ENCODE results near the gene ENTPD1. TPM values are rescaled to one million over a fixed set of nuclear protein-coding genes. Genes with fewer than 3 reads are reported as not detected.

The ENTPD1 gene
- total and polyA plus RNA-seq, 2 donors (not counting 1 experiment from before 2014, with no cell fraction given) = 0.47 to 3.3 TPM

DNA sequence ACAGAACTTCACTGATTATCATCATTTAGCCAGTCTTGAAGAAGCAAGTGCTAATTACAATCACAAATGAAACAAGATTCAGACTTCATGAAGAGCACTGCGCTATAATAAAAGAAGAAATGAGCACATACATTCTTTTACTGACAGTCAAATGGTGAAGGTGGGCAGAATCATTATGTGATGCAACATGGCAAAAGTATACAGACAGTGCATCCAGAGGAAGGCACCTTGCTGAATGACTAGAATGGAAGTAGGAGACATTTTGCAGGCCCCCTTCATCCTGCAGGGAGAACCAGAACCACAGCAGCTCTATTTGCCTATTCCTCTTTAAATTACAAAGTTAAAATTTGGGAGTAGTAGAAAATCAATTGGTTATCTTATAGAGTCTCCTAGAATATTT lies 120.8 kb downstream of the ENTPD1 start:
- DNase-seq (ENCODE audit: low read depth in 2 of 2) = no peak
- Histone ChIP-seq H3K9me3 (ENCODE audit: control insufficient read depth, insufficient read depth, low read depth, low read length) (no peaks in the 10 kb centered on the region), H3K36me3 (ENCODE audit: control insufficient read depth, insufficient read depth, low read length) (no peaks in the 10 kb centered on the region), H2AFZ (ENCODE audit: low read length) (no peak overlapping the region), H3K4me1 (ENCODE audit: control insufficient read depth, extremely low read depth, insufficient read depth, low read length) (no peaks in the 10 kb centered on the region), H3K9ac (ENCODE audit: insufficient read depth, low read length) (no peak overlapping the region), H3K4me3 (replicated peaks in 1 of 4; ENCODE audit: control extremely low read depth in 1 of 4, insufficient read depth in 1 of 4, low read depth in 3 of 4, low read length in 4 of 4) (no peak overlapping the region), H3K27ac (ENCODE audit: insufficient read depth, low read length) (no peak overlapping the region), H3K4me2 (ENCODE audit: extremely low read depth, insufficient read depth, low read length) (no peak overlapping the region), H4K20me1 (ENCODE audit: control insufficient read depth, extremely low read depth, insufficient read depth, low read length) (no peaks in the 10 kb centered on the region), H3K27me3 (ENCODE audit: control insufficient read depth, insufficient read depth, low read length) (no peaks in the 10 kb centered on the region), H3K79me2 (ENCODE audit: control insufficient read depth, insufficient read depth, low read length) (no peaks in the 10 kb centered on the region)
- TF ChIP-seq EZH2 (IDR thresholded peaks at IDR 0.05; ENCODE audit: low read length, missing control alignments) = no peak
- no peak for TF ChIP-seq CTCF (conservative IDR thresholded peaks at IDR 0.05 in 1 of 2, IDR thresholded peaks at IDR 0.05 in 1 of 2; ENCODE audit: low read depth in 1 of 2, low read length in 2 of 2)

- Histone ChIP-seq H3K36me3 (ENCODE audit: control insufficient read depth, insufficient read depth, low read length) (no peaks in the 10 kb centered on the region), H3K9ac (ENCODE audit: insufficient read depth, low read length) (no peak overlapping the region), H3K27me3 (ENCODE audit: control insufficient read depth, insufficient read depth, low read length) (no peaks in the 10 kb centered on the region), H4K20me1 (ENCODE audit: control insufficient read depth, extremely low read depth, insufficient read depth, low read length) (no peaks in the 10 kb centered on the region), H2AFZ (ENCODE audit: low read length) (no peak overlapping the region), H3K4me3 (replicated peaks in 1 of 4; ENCODE audit: control extremely low read depth in 1 of 4, insufficient read depth in 1 of 4, low read depth in 3 of 4, low read length in 4 of 4) (no peak overlapping the region), H3K27ac (ENCODE audit: insufficient read depth, low read length) (no peak overlapping the region), H3K79me2 (ENCODE audit: control insufficient read depth, insufficient read depth, low read length) (no peaks in the 10 kb centered on the region), H3K4me2 (ENCODE audit: extremely low read depth, insufficient read depth, low read length) (no peak overlapping the region), H3K9me3 (ENCODE audit: control insufficient read depth, insufficient read depth, low read depth, low read length) (no peaks in the 10 kb centered on the region), H3K4me1 (ENCODE audit: control insufficient read depth, extremely low read depth, insufficient read depth, low read length) (no peaks in the 10 kb centered on the region)
- DNase-seq (ENCODE audit: low read depth in 2 of 2) = no peak
- TF ChIP-seq CTCF (conservative IDR thresholded peaks at IDR 0.05 in 1 of 2, IDR thresholded peaks at IDR 0.05 in 1 of 2; ENCODE audit: low read depth in 1 of 2, low read length in 2 of 2) (no peak), EZH2 (IDR thresholded peaks at IDR 0.05; ENCODE audit: low read length, missing control alignments) (no peak)
These were observed 121.9 kb downstream of the ENTPD1 start for GRCh38 chr10:95877881-95878280.

DNA sequence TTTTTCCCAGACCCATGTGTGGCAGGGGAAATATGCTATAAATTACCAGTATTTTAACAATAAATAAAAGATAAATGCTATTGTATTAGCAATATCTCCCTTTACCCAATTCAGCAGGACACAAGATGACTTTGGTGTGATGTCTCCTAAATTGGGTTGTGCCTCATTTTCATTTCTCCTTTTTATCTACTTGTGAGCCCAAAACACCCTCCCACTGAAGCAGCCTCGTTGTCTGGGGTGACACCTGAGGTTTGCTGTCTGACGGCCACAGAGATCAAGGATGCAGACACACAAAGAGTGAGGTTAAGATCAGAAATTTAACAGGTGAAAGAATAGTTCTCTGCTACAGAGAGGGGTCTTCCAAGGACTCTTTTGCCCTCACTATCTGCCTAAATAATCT lies 124.7 kb downstream of the ENTPD1 start:
- Histone ChIP-seq H2AFZ (ENCODE audit: low read length) (no peak overlapping the region), H3K9me3 (ENCODE audit: control insufficient read depth, insufficient read depth, low read depth, low read length) (no peaks in the 10 kb centered on the region), H3K27ac (ENCODE audit: insufficient read depth, low read length) (no peak overlapping the region), H3K4me3 (replicated peaks in 1 of 4; ENCODE audit: control extremely low read depth in 1 of 4, insufficient read depth in 1 of 4, low read depth in 3 of 4, low read length in 4 of 4) (no peak overlapping the region), H4K20me1 (ENCODE audit: control insufficient read depth, extremely low read depth, insufficient read depth, low read length) (no peaks in the 10 kb centered on the region), H3K9ac (ENCODE audit: insufficient read depth, low read length) (no peak overlapping the region), H3K36me3 (ENCODE audit: control insufficient read depth, insufficient read depth, low read length) (no peaks in the 10 kb centered on the region), H3K4me2 (ENCODE audit: extremely low read depth, insufficient read depth, low read length) (no peak overlapping the region), H3K4me1 (ENCODE audit: control insufficient read depth, extremely low read depth, insufficient read depth, low read length) (no peaks in the 10 kb centered on the region), H3K27me3 (ENCODE audit: control insufficient read depth, insufficient read depth, low read length) (no peaks in the 10 kb centered on the region), H3K79me2 (ENCODE audit: control insufficient read depth, insufficient read depth, low read length) (no peaks in the 10 kb centered on the region)
- TF ChIP-seq EZH2 (IDR thresholded peaks at IDR 0.05; ENCODE audit: low read length, missing control alignments) (no peak), CTCF (conservative IDR thresholded peaks at IDR 0.05 in 1 of 2, IDR thresholded peaks at IDR 0.05 in 1 of 2; ENCODE audit: low read depth in 1 of 2, low read length in 2 of 2) (no peak)
- no peak for DNase-seq (ENCODE audit: low read depth in 2 of 2)

Measured in fibroblast of lung (primary cell).